GM12878 (cell line): ENCODE data around the gene MIA2. TPM values are rescaled to one million over a fixed set of nuclear protein-coding genes. Genes with fewer than 3 reads are reported as not detected.

Source experiments
- polyA plus RNA-seq, 11 experiments: library from polyadenylated mRNA; depleted of rRNA in 4 of 11; unstranded in 6 of 11; stranded (reverse) in 5 of 11; fragments of >200 nt; fragmentation: Nextera tagmentation in 4 of 11; fragmentation: Illumina TruSeq in 1 of 11; extraction: Ambion mirVana in 4 of 11; extraction: Trizol in 1 of 11; gene quantifications; 1 replicate in 1 of 11; 2 replicates in 10 of 11; pipeline versions ENCODE4 v1.2.1 to v1.2.3, GENCODE V29; 2011 to 2016; ENCODE audit warnings: inconsistent platforms in 2 of 11, missing spikeins in 2 of 11, low read depth in 1 of 11
- total RNA-seq, 4 experiments: library from RNA; depleted of rRNA in 3 of 4; stranded (reverse); fragments of >200 nt in 3 of 4; fragmentation: Illumina TruSeq in 1 of 4; extraction: Trizol in 1 of 4; gene quantifications; 2 replicates each; pipeline versions ENCODE4 v1.2.1 to v1.2.3, GENCODE V29; 2013 to 2021

The MIA2 gene
- total and polyA plus RNA-seq, 10 of the 15 experiments (the other 5 are each of a cell fraction or from before 2014, with no cell fraction given) = 6.3 to 36.8 (median 17.1) TPM

Other genes starting within 250 kb of the MIA2 start
- 42.9 and 50.0 TPM in 2 replicates for gene SEC23A, start 130.7 kb upstream of the MIA2 start, total RNA-seq (2014; rRNA removed)
- 49.8 and 58.8 TPM in 2 replicates for gene SEC23A, start 130.7 kb upstream of the MIA2 start, total RNA-seq (2014; rRNA removed; fragmentation: Illumina TruSeq; extraction: Trizol)
- gene SEC23A, start 130.7 kb upstream of the MIA2 start, total RNA-seq (2021) = 34.2 and 37.4 TPM in 2 replicates
- 63.8 and 107 TPM in 2 replicates for gene SEC23A, start 130.7 kb upstream of the MIA2 start, polyA plus RNA-seq (2011; rRNA removed)
- gene SEC23A, start 130.7 kb upstream of the MIA2 start, polyA plus RNA-seq (2014; fragmentation: Illumina TruSeq; extraction: Trizol) = 28.4 and 35.8 TPM in 2 replicates
- gene SEC23A, start 130.7 kb upstream of the MIA2 start, polyA plus RNA-seq (2014; fragmentation: Nextera tagmentation; extraction: Ambion mirVana) = 10 to 100 TPM; 13.6 to 15.2 TPM
- 19.0 and 26.7 TPM in 2 replicates for gene SEC23A, start 130.7 kb upstream of the MIA2 start, polyA plus RNA-seq (2014; rRNA removed)
- 10 to 100 TPM; 40.3 to 42.1 TPM for gene SEC23A, start 130.7 kb upstream of the MIA2 start, polyA plus RNA-seq (2016; fragmentation: Nextera tagmentation; extraction: Ambion mirVana)
- gene GEMIN2, start 119.6 kb upstream of the MIA2 start, total RNA-seq (2014; rRNA removed) = 38.0 and 44.4 TPM in 2 replicates
- 37.4 and 38.8 TPM in 2 replicates for gene GEMIN2, start 119.6 kb upstream of the MIA2 start, total RNA-seq (2014; rRNA removed; fragmentation: Illumina TruSeq; extraction: Trizol)
- 25.9 and 28.4 TPM in 2 replicates for gene GEMIN2, start 119.6 kb upstream of the MIA2 start, total RNA-seq (2021)
- gene GEMIN2, start 119.6 kb upstream of the MIA2 start, polyA plus RNA-seq (2011; rRNA removed) = 45.0 and 67.0 TPM in 2 replicates
- gene GEMIN2, start 119.6 kb upstream of the MIA2 start, polyA plus RNA-seq (2014; fragmentation: Illumina TruSeq; extraction: Trizol) = 37.3 and 38.0 TPM in 2 replicates
- gene GEMIN2, start 119.6 kb upstream of the MIA2 start, polyA plus RNA-seq (2014; fragmentation: Nextera tagmentation; extraction: Ambion mirVana) = 10 to 100 TPM; 51.5 to 69.3 TPM
- 32.0 and 48.3 TPM in 2 replicates for gene GEMIN2, start 119.6 kb upstream of the MIA2 start, polyA plus RNA-seq (2014; rRNA removed)
- gene GEMIN2, start 119.6 kb upstream of the MIA2 start, polyA plus RNA-seq (2016; fragmentation: Nextera tagmentation; extraction: Ambion mirVana) = 10 to 100 TPM; 47.3 to 52.6 TPM
- 11.7 and 16.7 TPM in 2 replicates for gene TRAPPC6B, start 63.6 kb upstream of the MIA2 start, total RNA-seq (2014; rRNA removed)
- gene TRAPPC6B, start 63.6 kb upstream of the MIA2 start, total RNA-seq (2014; rRNA removed; fragmentation: Illumina TruSeq; extraction: Trizol) = 15.0 and 15.3 TPM in 2 replicates
- 17.5 and 18.7 TPM in 2 replicates for gene TRAPPC6B, start 63.6 kb upstream of the MIA2 start, total RNA-seq (2021)
- gene TRAPPC6B, start 63.6 kb upstream of the MIA2 start, polyA plus RNA-seq (2011; rRNA removed) = 23.0 and 37.2 TPM in 2 replicates
- 19.9 and 22.0 TPM in 2 replicates for gene TRAPPC6B, start 63.6 kb upstream of the MIA2 start, polyA plus RNA-seq (2014; fragmentation: Illumina TruSeq; extraction: Trizol)
- 1 to 10 TPM; 3.6 to 4.2 TPM for gene TRAPPC6B, start 63.6 kb upstream of the MIA2 start, polyA plus RNA-seq (2014; fragmentation: Nextera tagmentation; extraction: Ambion mirVana)
- gene TRAPPC6B, start 63.6 kb upstream of the MIA2 start, polyA plus RNA-seq (2014; rRNA removed) = 15.8 and 22.2 TPM in 2 replicates
- gene TRAPPC6B, start 63.6 kb upstream of the MIA2 start, polyA plus RNA-seq (2016; fragmentation: Nextera tagmentation; extraction: Ambion mirVana) = 10 to 100 TPM; 21.0 to 22.9 TPM
- 49.5 and 56.7 TPM in 2 replicates for gene PNN, start 58.7 kb upstream of the MIA2 start, total RNA-seq (2014; rRNA removed)
- gene PNN, start 58.7 kb upstream of the MIA2 start, total RNA-seq (2014; rRNA removed; fragmentation: Illumina TruSeq; extraction: Trizol) = 89.7 and 90.4 TPM in 2 replicates
- gene PNN, start 58.7 kb upstream of the MIA2 start, total RNA-seq (2021) = 84.9 and 91.7 TPM in 2 replicates
- gene PNN, start 58.7 kb upstream of the MIA2 start, polyA plus RNA-seq (2011; rRNA removed) = 46.6 and 67.2 TPM in 2 replicates
- gene PNN, start 58.7 kb upstream of the MIA2 start, polyA plus RNA-seq (2014; fragmentation: Illumina TruSeq; extraction: Trizol) = 166 and 215 TPM in 2 replicates
- 10 to 100 TPM; 44.2 to 55.4 TPM for gene PNN, start 58.7 kb upstream of the MIA2 start, polyA plus RNA-seq (2014; fragmentation: Nextera tagmentation; extraction: Ambion mirVana)
- 113 and 127 TPM in 2 replicates for gene PNN, start 58.7 kb upstream of the MIA2 start, polyA plus RNA-seq (2014; rRNA removed)
- gene PNN, start 58.7 kb upstream of the MIA2 start, polyA plus RNA-seq (2016; fragmentation: Nextera tagmentation; extraction: Ambion mirVana) = 100 to 1,000 TPM; 107 to 114 TPM
- 24.4 and 27.5 TPM in 2 replicates for gene FBXO33, start 198.5 kb downstream of the MIA2 start, total RNA-seq (2014; rRNA removed)
- gene FBXO33, start 198.5 kb downstream of the MIA2 start, total RNA-seq (2014; rRNA removed; fragmentation: Illumina TruSeq; extraction: Trizol) = 20.1 and 21.5 TPM in 2 replicates
- 20.8 and 21.1 TPM in 2 replicates for gene FBXO33, start 198.5 kb downstream of the MIA2 start, total RNA-seq (2021)
- gene FBXO33, start 198.5 kb downstream of the MIA2 start, polyA plus RNA-seq (2011; rRNA removed) = 56.9 and 74.1 TPM in 2 replicates
- gene FBXO33, start 198.5 kb downstream of the MIA2 start, polyA plus RNA-seq (2014; fragmentation: Illumina TruSeq; extraction: Trizol) = 18.5 and 22.2 TPM in 2 replicates
- 10 to 100 TPM in 1 of 2 experiments, 1 to 10 TPM in 1; 5.8 to 13.5 TPM for gene FBXO33, start 198.5 kb downstream of the MIA2 start, polyA plus RNA-seq (2014; fragmentation: Nextera tagmentation; extraction: Ambion mirVana)
- gene FBXO33, start 198.5 kb downstream of the MIA2 start, polyA plus RNA-seq (2014; rRNA removed) = 16.7 and 19.1 TPM in 2 replicates
- gene FBXO33, start 198.5 kb downstream of the MIA2 start, polyA plus RNA-seq (2016; fragmentation: Nextera tagmentation; extraction: Ambion mirVana) = 10 to 100 TPM in 1 of 2 experiments, 1 to 10 TPM in 1; 4.7 to 21.8 TPM